Liver (tissue), 9 donors: ENCODE measurements around the gene TRNAU1AP. TPM values are rescaled to one million over a fixed set of nuclear protein-coding genes. Genes with fewer than 3 reads are reported as not detected.
"Not testable (repeated sequence)": the region's sequence is repeated elsewhere in the genome, so short reads cannot be mapped to it uniquely, and the experiment has no call there.

Source experiments
- DNase-seq: peaks from one replicate; pipeline ENCODE4 v3.0.0-alpha.2; 2017; ENCODE audit warnings: low spot score
- H3K27ac ChIP-seq, 2 donors: one replicate each; pipeline ENCODE4 v1.7.0; 2013; ENCODE audit warnings: inconsistent platforms in 2 of 2, low read length in 2 of 2, control low read depth in 1 of 2, low read depth in 1 of 2, mild to moderate bottlenecking in 1 of 2
- H3K27me3 ChIP-seq, 4 donors: one replicate each; pipeline versions ENCODE4 v1.6.1 to v1.7.0; 2013; ENCODE audit warnings: low read length in 3 of 4, inconsistent platforms in 1 of 4, mild to moderate bottlenecking in 1 of 4, moderate library complexity in 1 of 4; ENCODE audit not compliant: control insufficient read depth in 4 of 4, insufficient read depth in 4 of 4
- H3K36me3 ChIP-seq, 4 donors: one replicate each; pipeline versions ENCODE4 v1.6.1 to v1.7.0; 2013; ENCODE audit warnings: low read length in 3 of 4, mild to moderate bottlenecking in 3 of 4, low read depth in 1 of 4, moderate library complexity in 1 of 4; ENCODE audit not compliant: control insufficient read depth in 4 of 4, insufficient read depth in 3 of 4
- H3K4me1 ChIP-seq, 4 donors: one replicate each; pipeline versions ENCODE4 v1.6.1 to v1.7.0; 2013; ENCODE audit warnings: low read length in 3 of 4, mild to moderate bottlenecking in 3 of 4, moderate library complexity in 1 of 4; ENCODE audit not compliant: control insufficient read depth in 4 of 4, insufficient read depth in 4 of 4
- H3K4me3 ChIP-seq, 3 donors: one replicate each; pipeline versions ENCODE4 v1.6.1 to v1.7.0; 2013; ENCODE audit warnings: low read length in 3 of 3, control low read depth in 1 of 3, low read depth in 1 of 3, mild to moderate bottlenecking in 1 of 3
- H3K9ac ChIP-seq, 2 donors: one replicate each; pipeline ENCODE4 v1.7.0; 2013; ENCODE audit warnings: low read length in 2 of 2, mild to moderate bottlenecking in 2 of 2, moderate library complexity in 2 of 2, control low read depth in 1 of 2, low read depth in 1 of 2
- H3K9me3 ChIP-seq, 4 donors: one replicate each; pipeline versions ENCODE4 v1.6.1 to v1.7.0; 2013; ENCODE audit warnings: low read length in 3 of 4; ENCODE audit not compliant: control insufficient read depth in 4 of 4
- FOXA1 ChIP-seq: IDR thresholded peaks from 2 replicates; pipeline ENCODE4 v1.6.1; 2016; ENCODE audit warnings: antibody characterized with exemption
- FOXA2 ChIP-seq: IDR thresholded peaks from 2 replicates; pipeline ENCODE4 v1.6.1; 2016; ENCODE audit warnings: antibody characterized with exemption
- GABPA ChIP-seq, 2 donors: IDR thresholded peaks in 1 of 2; conservative IDR thresholded peaks in 1 of 2; 2 replicates each; pipeline ENCODE4 v1.6.1; 2016; ENCODE audit warnings: antibody characterized with exemption in 2 of 2, mild to moderate bottlenecking in 1 of 2, moderate library complexity in 1 of 2
- HNF4A ChIP-seq, 2 donors: conservative IDR thresholded peaks; 2 replicates each; pipeline ENCODE4 v1.6.1; 2016; ENCODE audit warnings: antibody characterized with exemption in 2 of 2, mild to moderate bottlenecking in 2 of 2
- HNF4G ChIP-seq: IDR thresholded peaks from 2 replicates; pipeline ENCODE4 v1.6.1; 2016; ENCODE audit warnings: antibody characterized with exemption
- MAX ChIP-seq: IDR thresholded peaks from 2 replicates; pipeline ENCODE4 v1.6.1; 2016; ENCODE audit warnings: antibody characterized with exemption
- NR2F2 ChIP-seq: IDR thresholded peaks from 2 replicates; pipeline ENCODE4 v1.6.1; 2016; ENCODE audit warnings: antibody characterized with exemption
- RAD21 ChIP-seq, 2 donors: IDR thresholded peaks; 2 replicates each; pipeline ENCODE4 v1.6.1; 2016; ENCODE audit warnings: antibody characterized with exemption in 2 of 2, mild to moderate bottlenecking in 2 of 2
- RXRA ChIP-seq, 2 donors: IDR thresholded peaks; 2 replicates each; pipeline ENCODE4 v1.6.1; 2017 to 2018; ENCODE audit warnings: antibody characterized with exemption in 2 of 2, mild to moderate bottlenecking in 1 of 2
- SP1 ChIP-seq: IDR thresholded peaks from 2 replicates; pipeline ENCODE4 v1.6.1; 2018; ENCODE audit warnings: antibody characterized with exemption, mild to moderate bottlenecking
- TAF1 ChIP-seq: conservative IDR thresholded peaks from 2 replicates; pipeline ENCODE4 v1.6.1; 2016; ENCODE audit warnings: antibody characterized with exemption, mild to moderate bottlenecking
- YY1 ChIP-seq: IDR thresholded peaks from 2 replicates; pipeline ENCODE4 v1.6.1; 2016; ENCODE audit warnings: antibody characterized with exemption, mild to moderate bottlenecking
- WGBS: extraction: QIAGEN DNeasy Blood & Tissue Kit; methylation state at CpG from one replicate; pipeline ENCODE4 v1.1.7; 2013; 5-methylcytosine and 5-hydroxymethylcytosine counted together
- polyA plus RNA-seq, 2 donors: library from polyadenylated mRNA; stranded (reverse) in 1 of 2; unstranded in 1 of 2; fragments of 200-250 nt in 1 of 2; fragments of >200 nt in 1 of 2; fragmentation: Nextera tagmentation in 1 of 2; extraction: Ambion mirVana in 1 of 2; gene quantifications; one replicate each; pipeline versions ENCODE4 v1.2.1 to v1.2.3, GENCODE V29; 2013 to 2015
- total RNA-seq, 2 donors: library from RNA; depleted of rRNA; stranded (reverse); fragments of >200 nt; gene quantifications; one replicate each; pipeline ENCODE4 v1.2.3, GENCODE V29; 2014
- TF ChIP-seq, protein P1 (sequence below): fragments of 150-350 bp; IDR thresholded peaks from 2 replicates; pipeline ENCODE4 v1.5.1; 2017; ENCODE audit warnings: improper control_type of control experiment, low read depth, low read length; ENCODE audit not compliant: missing input control
- TF ChIP-seq, protein P2 (sequence below): IDR thresholded peaks from 2 replicates; pipeline ENCODE4 v1.6.1; 2016; ENCODE audit warnings: antibody characterized with exemption
- TF ChIP-seq, protein P3 (sequence below): IDR thresholded peaks from 2 replicates; pipeline ENCODE4 v1.6.1; 2016; ENCODE audit warnings: antibody characterized with exemption
- donor health status: healthy.
- donor health status: healthy.
- donor health status: healthy.
- donor health status: healthy.
- donor health status: healthy.

TRNAU1AP gene
- total and polyA plus RNA-seq, 4 donors: 5.6 to 12.0 (median 8.8) TPM

DNA sequence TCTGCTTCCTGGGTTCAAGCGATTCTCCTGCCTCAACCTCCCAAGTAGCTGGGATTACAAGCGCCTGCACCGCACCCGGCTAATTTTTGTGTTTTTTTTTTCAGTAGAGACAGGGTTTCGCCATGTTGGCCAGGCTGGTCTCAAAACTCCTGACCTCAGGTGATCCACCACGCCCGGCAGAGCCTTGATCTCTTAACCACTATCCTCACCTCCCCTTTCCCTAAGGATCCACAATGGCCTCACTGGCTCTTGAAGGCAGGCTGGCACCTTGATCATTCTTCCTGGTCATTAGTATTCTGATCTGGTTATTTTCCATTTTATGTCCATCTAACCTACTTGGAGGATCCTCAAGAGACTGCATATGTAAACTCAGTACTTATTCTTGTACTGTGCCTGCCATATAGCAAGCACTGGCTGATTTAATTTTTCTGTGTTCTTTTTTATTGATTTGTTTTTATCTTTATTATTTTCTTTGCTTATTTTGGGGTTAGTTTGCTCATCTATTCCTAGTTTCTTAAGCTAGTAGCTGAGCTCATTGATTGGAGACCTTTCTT lies 40.8 kb upstream of the TRNAU1AP start:
- Histone ChIP-seq H3K4me1 (peaks cover 7 to 27% (median 14%) of the 10 kb centered on the region in 4 donors), H3K36me3 (peaks cover 8 to 43% (median 35%) of the 10 kb centered on the region in 4 donors), H3K27me3 (no peaks in the 10 kb centered on the region), H3K9me3 (no peaks in the 10 kb centered on the region), H3K4me3 (no peak overlapping the region), H3K27ac (no peak overlapping the region), H3K9ac (no peak overlapping the region)
- WGBS: 88% methylated on average over 7 of the region's 7 CpGs
- TF ChIP-seq HNF4G (no peak), SP1 (no peak), FOXA1 (no peak), RXRA (IDR thresholded peaks at IDR 0.05) (no peak), GABPA (IDR thresholded peaks at IDR 0.05 in 1 of 2, conservative IDR thresholded peaks at IDR 0.05 in 1 of 2) (no peak), MAX (no peak), HNF4A (conservative IDR thresholded peaks at IDR 0.05) (no peak), NR2F2 (no peak), YY1 (no peak), TAF1 (no peak), FOXA2 (no peak), RAD21 (IDR thresholded peaks at IDR 0.05) (no peak)
- TF ChIP-seq, protein P1, sequence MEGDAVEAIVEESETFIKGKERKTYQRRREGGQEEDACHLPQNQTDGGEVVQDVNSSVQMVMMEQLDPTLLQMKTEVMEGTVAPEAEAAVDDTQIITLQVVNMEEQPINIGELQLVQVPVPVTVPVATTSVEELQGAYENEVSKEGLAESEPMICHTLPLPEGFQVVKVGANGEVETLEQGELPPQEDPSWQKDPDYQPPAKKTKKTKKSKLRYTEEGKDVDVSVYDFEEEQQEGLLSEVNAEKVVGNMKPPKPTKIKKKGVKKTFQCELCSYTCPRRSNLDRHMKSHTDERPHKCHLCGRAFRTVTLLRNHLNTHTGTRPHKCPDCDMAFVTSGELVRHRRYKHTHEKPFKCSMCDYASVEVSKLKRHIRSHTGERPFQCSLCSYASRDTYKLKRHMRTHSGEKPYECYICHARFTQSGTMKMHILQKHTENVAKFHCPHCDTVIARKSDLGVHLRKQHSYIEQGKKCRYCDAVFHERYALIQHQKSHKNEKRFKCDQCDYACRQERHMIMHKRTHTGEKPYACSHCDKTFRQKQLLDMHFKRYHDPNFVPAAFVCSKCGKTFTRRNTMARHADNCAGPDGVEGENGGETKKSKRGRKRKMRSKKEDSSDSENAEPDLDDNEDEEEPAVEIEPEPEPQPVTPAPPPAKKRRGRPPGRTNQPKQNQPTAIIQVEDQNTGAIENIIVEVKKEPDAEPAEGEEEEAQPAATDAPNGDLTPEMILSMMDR: no peak
- TF ChIP-seq, protein P2, sequence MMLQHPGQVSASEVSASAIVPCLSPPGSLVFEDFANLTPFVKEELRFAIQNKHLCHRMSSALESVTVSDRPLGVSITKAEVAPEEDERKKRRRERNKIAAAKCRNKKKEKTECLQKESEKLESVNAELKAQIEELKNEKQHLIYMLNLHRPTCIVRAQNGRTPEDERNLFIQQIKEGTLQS: no peak
- TF ChIP-seq, protein P3, sequence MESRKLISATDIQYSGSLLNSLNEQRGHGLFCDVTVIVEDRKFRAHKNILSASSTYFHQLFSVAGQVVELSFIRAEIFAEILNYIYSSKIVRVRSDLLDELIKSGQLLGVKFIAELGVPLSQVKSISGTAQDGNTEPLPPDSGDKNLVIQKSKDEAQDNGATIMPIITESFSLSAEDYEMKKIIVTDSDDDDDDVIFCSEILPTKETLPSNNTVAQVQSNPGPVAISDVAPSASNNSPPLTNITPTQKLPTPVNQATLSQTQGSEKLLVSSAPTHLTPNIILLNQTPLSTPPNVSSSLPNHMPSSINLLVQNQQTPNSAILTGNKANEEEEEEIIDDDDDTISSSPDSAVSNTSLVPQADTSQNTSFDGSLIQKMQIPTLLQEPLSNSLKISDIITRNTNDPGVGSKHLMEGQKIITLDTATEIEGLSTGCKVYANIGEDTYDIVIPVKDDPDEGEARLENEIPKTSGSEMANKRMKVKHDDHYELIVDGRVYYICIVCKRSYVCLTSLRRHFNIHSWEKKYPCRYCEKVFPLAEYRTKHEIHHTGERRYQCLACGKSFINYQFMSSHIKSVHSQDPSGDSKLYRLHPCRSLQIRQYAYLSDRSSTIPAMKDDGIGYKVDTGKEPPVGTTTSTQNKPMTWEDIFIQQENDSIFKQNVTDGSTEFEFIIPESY: no peak
- DNase-seq: no peak

GRCh38 chr1:28514445-28514933 lies 38.4 kb upstream of the TRNAU1AP start:
- not testable (repeated sequence) for DNase-seq, H3K27me3 ChIP-seq, H3K9ac ChIP-seq, H3K27ac ChIP-seq, H3K9me3 ChIP-seq, H3K4me3 ChIP-seq
- Histone ChIP-seq H3K36me3 (peaks cover 7 to 31% (median 19%) of the 10 kb centered on the region in 4 donors), H3K4me1 (peaks cover 4 to 25% (median 14%) of the 10 kb centered on the region in 4 donors)
- WGBS: 95% methylated on average over 13 of the region's 13 CpGs
